Esophagus squamous epithelium (tissue), 5 donors: ENCODE measurements around the gene EPS8L1. TPM values are rescaled to one million over a fixed set of nuclear protein-coding genes. Genes with fewer than 3 reads are reported as not detected.

ENCODE experiments used
- DNase-seq: peaks from one replicate; lab custom pipeline; 2025; lab: John Stamatoyannopoulos, UW
- H3K27ac ChIP-seq, 4 donors: fragments of 200-600 bp; sonication (generic); one replicate each; pipeline ENCODE4 v1.5.1; 2016 to 2019; ENCODE audit warnings: mild to moderate bottlenecking in 1 of 4
- H3K27me3 ChIP-seq, 4 donors: fragments of 200-600 bp; sonication (generic); 1 replicate in 3 of 4; 2 replicates in 1 of 4; pipeline versions ENCODE4 v1.5.1 to v1.6.0; 2017 to 2021; ENCODE audit warnings: antibody characterized with exemption in 1 of 4
- H3K36me3 ChIP-seq, 3 donors: fragments of 200-600 bp; sonication (generic); one replicate each; pipeline ENCODE4 v1.5.1; 2016 to 2019
- H3K4me1 ChIP-seq, 3 donors: fragments of 200-600 bp; sonication (generic); one replicate each; pipeline ENCODE4 v1.5.1; 2017 to 2019
- H3K4me3 ChIP-seq, 4 donors: fragments of 200-600 bp; sonication (generic); 1 replicate in 3 of 4; 2 replicates in 1 of 4; pipeline ENCODE4 v1.5.1; 2016 to 2019; ENCODE audit warnings: mild to moderate bottlenecking in 2 of 4, moderate library complexity in 1 of 4
- H3K9me3 ChIP-seq, 3 donors: fragments of 200-600 bp; sonication (generic); one replicate each; pipeline ENCODE4 v1.5.1; 2016 to 2019
- CTCF ChIP-seq, 6 experiments: fragments of 450-650 bp in 4 of 6; fragments of 200-600 bp in 2 of 6; sonication (generic) in 2 of 6; IDR thresholded peaks; one replicate each; pipeline ENCODE4 v1.5.1; 2016 to 2019; ENCODE audit warnings: antibody characterized with exemption in 6 of 6, mild to moderate bottlenecking in 4 of 6, moderate library complexity in 4 of 6
- POLR2A ChIP-seq, 4 donors: fragments of 450-650 bp; IDR thresholded peaks; one replicate each; pipeline ENCODE4 v1.6.1; 2017; ENCODE audit warnings: antibody characterized with exemption in 4 of 4, mild to moderate bottlenecking in 4 of 4, moderate library complexity in 3 of 4
- WGBS, 2 donors: methylation state at CpG; one replicate each; pipeline ENCODE4 v1.1.5; 2018; 5-methylcytosine and 5-hydroxymethylcytosine counted together
- intact Hi-C: fragments of 100-400 bp; cut with DNase I; formaldehyde crosslinking; loops from one replicate; pipeline ENCODE4 v1.15.0; 2022
- total RNA-seq, 4 donors: library from RNA; depleted of rRNA; stranded (reverse); fragments of >200 nt; gene quantifications; one replicate each; pipeline ENCODE4 v1.1.0, GENCODE V29; 2016
- donor health status: DM: yes; HTN: yes; CAD: no.

The EPS8L1 gene
- total RNA-seq, 4 donors from 2014 or later: 151 to 341 (median 286) TPM

GRCh38 chr19:55068950-55069864 lies 6.5 kb upstream of the EPS8L1 start:
- Histone ChIP-seq H3K4me3 (peak overlapping the region; percentile 18 to 58 (median 36)), H3K27me3 (peaks cover 0 to 82% (median 7%) of the 10 kb centered on the region in 4 donors), H3K9me3 (no peaks in the 10 kb centered on the region), H3K4me1 (peaks cover 0 to 45% (median 7%) of the 10 kb centered on the region in 3 donors), H3K36me3 (no peaks in the 10 kb centered on the region), H3K27ac (peak overlapping the region; percentile 81 to 91 (median 86))
- intact Hi-C loops: no loop called here
- 2 to 5% methylated on average over 17 to 21 of the region's 30 CpGs for WGBS, 2 donors
- DNase-seq: no peak
- TF ChIP-seq POLR2A (IDR thresholded peaks at IDR 0.05) (peak in 1 of 4 donors; percentile 13), CTCF (IDR thresholded peaks at IDR 0.05) (no peak)

DNA sequence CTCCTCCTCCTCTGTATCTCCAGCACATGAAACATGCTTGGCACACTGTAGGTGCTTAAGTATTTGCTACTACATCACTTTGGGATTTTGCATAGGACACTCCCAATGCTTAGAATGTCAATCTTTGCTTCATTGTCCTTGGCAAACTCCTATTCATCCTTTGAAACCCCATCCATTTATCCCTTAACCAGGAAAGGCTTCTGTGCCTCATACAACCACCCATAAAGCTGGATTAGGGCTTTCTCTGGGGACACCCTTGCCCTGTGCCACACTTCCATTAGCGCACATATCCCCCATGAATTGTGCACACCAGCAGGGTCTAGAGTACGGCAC lies 5.8 kb upstream of the EPS8L1 start:
- H3K4me3 ChIP-seq: peak overlapping the region in 2 of 4 donors; percentile 36 to 58
- no peak for TF ChIP-seq CTCF (IDR thresholded peaks at IDR 0.05)
- no peak for TF ChIP-seq POLR2A (IDR thresholded peaks at IDR 0.05)
- H3K27ac ChIP-seq: peak overlapping the region; percentile 81 to 91 (median 86)
- H3K27me3 ChIP-seq: peaks cover 0 to 83% (median 7%) of the 10 kb centered on the region in 4 donors
- DNase-seq: no peak
- intact Hi-C loops: no loop called here
- 100% methylated on average over 2 of the region's 2 CpGs for WGBS, 2 donors
- peaks cover 0 to 45% (median 7%) of the 10 kb centered on the region in 3 donors for H3K4me1 ChIP-seq
- H3K36me3 ChIP-seq: no peaks in the 10 kb centered on the region
- H3K9me3 ChIP-seq: no peaks in the 10 kb centered on the region

GRCh38 chr19:55070466-55071128 lies 5.1 kb upstream of the EPS8L1 start:
- H3K27ac ChIP-seq: peak overlapping the region; percentile 81 to 91 (median 86)
- WGBS, 2 donors: 54 to 71% methylated on average over 6 of the region's 10 CpGs
- TF ChIP-seq POLR2A (IDR thresholded peaks at IDR 0.05) (no peak), CTCF (IDR thresholded peaks at IDR 0.05) (no peak)
- peaks cover 0 to 53% (median 7%) of the 10 kb centered on the region in 3 donors for H3K4me1 ChIP-seq
- intact Hi-C loops: no loop called here
- H3K4me3 ChIP-seq: no peak overlapping the region
- no peaks in the 10 kb centered on the region for H3K36me3 ChIP-seq
- peaks cover 0 to 83% (median 8%) of the 10 kb centered on the region in 4 donors for H3K27me3 ChIP-seq
- H3K9me3 ChIP-seq: no peaks in the 10 kb centered on the region
- DNase-seq: no peak

DNA sequence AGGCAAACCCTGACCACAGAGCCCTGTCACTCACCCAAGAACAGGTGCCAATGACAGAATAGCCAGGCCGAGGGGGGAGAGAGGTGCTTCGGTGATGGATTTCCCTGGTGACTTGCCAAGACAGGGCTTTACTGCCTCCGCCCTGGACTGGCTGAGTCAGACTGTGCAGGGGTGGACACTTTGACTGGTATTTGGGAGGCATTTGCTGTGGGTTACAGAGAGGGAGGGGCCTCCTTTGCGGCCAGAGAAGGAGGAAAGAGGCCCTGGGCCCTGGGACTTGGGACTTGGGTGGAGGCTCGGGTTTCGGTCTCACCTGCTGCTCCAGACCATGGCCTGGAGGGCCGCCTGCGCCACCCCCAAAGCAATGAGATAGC lies 4.6 kb upstream of the EPS8L1 start:
- no peaks in the 10 kb centered on the region for H3K9me3 ChIP-seq
- intact Hi-C loops: no loop called here
- H3K36me3 ChIP-seq: no peaks in the 10 kb centered on the region
- H3K27ac ChIP-seq: peak overlapping the region; percentile 40 to 91 (median 86)
- TF ChIP-seq POLR2A (IDR thresholded peaks at IDR 0.05) (no peak), CTCF (IDR thresholded peaks at IDR 0.05) (no peak)
- peaks cover 0 to 79% (median 8%) of the 10 kb centered on the region in 4 donors for H3K27me3 ChIP-seq
- no peak overlapping the region for H3K4me3 ChIP-seq
- DNase-seq: no peak
- WGBS, 2 donors: 0% methylated on average over 1 of the region's 8 CpGs; no CpG with 5 or more reads in 1 of the 2 donors
- H3K4me1 ChIP-seq: peaks cover 0 to 55% (median 7%) of the 10 kb centered on the region in 3 donors

DNA sequence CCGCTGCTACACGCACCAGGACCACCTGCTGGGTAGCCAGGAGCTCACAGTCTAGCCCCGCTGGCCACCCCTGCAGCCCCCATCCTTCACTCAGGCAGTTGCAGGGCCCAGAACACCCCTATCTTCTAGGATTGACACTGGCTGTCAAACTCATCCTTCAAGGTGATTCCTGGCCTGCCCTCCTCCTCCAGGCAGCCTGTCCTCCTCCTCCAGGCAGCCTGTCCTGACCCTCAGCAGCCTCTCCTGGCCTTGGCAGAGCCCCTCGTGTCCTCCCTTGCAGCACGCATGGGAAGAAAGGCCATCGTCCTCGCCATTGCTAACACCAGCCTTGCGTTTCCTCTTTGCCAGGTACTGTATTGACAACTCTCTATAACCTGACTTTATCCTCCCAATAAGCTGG lies 3.8 kb upstream of the EPS8L1 start:
- no peak for DNase-seq
- Histone ChIP-seq H3K4me1 (peaks cover 0 to 54% (median 7%) of the 10 kb centered on the region in 3 donors), H3K36me3 (no peaks in the 10 kb centered on the region), H3K9me3 (no peaks in the 10 kb centered on the region), H3K4me3 (no peak overlapping the region), H3K27me3 (peaks cover 0 to 82% (median 8%) of the 10 kb centered on the region in 4 donors), H3K27ac (peak overlapping the region; percentile 40 to 91 (median 86))
- intact Hi-C loops: no loop called here
- no peak for TF ChIP-seq POLR2A (IDR thresholded peaks at IDR 0.05)
- no peak for TF ChIP-seq CTCF (IDR thresholded peaks at IDR 0.05)
- WGBS, 2 donors: 64 to 68% methylated on average over 5 to 8 of the region's 8 CpGs
